Karpas-422 (cell line): Measurements from ENCODE around the gene CORIN. TPM values are rescaled to one million over a fixed set of nuclear protein-coding genes. Genes with fewer than 3 reads are reported as not detected.

ENCODE experiments used
- DNase-seq: peaks from one replicate; pipeline ENCODE4 v3.0.0-alpha.2; 2015
- H2AFZ ChIP-seq: fragments of 200-600 bp; sonication (generic); 2 replicates; pipeline ENCODE4 v1.6.1; 2014; ENCODE audit warnings: antibody characterized with exemption, low read length, mixed read lengths
- H3K27ac ChIP-seq: fragments of 200-600 bp; sonication (generic); 2 replicates; pipeline ENCODE4 v1.5.1; 2014; ENCODE audit warnings: mild to moderate bottlenecking, low read length, moderate library complexity
- H3K27me3 ChIP-seq: fragments of 200-600 bp; sonication (generic); 2 replicates; pipeline ENCODE4 v1.6.1; 2014; ENCODE audit warnings: low read length, mixed read lengths
- H3K36me3 ChIP-seq: fragments of 200-600 bp; sonication (generic); 2 replicates; pipeline ENCODE4 v1.6.1; 2014; ENCODE audit warnings: low read length, mixed read lengths; ENCODE audit not compliant: insufficient read depth
- H3K4me1 ChIP-seq: fragments of 200-600 bp; sonication (generic); 2 replicates; pipeline ENCODE4 v1.6.1; 2014; ENCODE audit warnings: mild to moderate bottlenecking, low read length, mixed read lengths
- H3K4me2 ChIP-seq: fragments of 200-600 bp; sonication (generic); 2 replicates; pipeline ENCODE4 v1.6.1; 2014; ENCODE audit warnings: low read length, low read depth, mild to moderate bottlenecking; ENCODE audit not compliant: poor library complexity, severe bottlenecking
- H3K4me3 ChIP-seq: fragments of 200-600 bp; sonication (generic); 2 replicates; pipeline ENCODE4 v1.5.1; 2014; ENCODE audit warnings: mild to moderate bottlenecking, antibody characterized with exemption, low read length, mixed read lengths
- H3K79me2 ChIP-seq: fragments of 200-600 bp; sonication (generic); 2 replicates; pipeline ENCODE4 v1.6.1; 2014; ENCODE audit warnings: mild to moderate bottlenecking, low read length, mixed read lengths
- H3K9ac ChIP-seq: fragments of 200-600 bp; sonication (generic); 2 replicates; pipeline ENCODE4 v1.6.0; 2014; ENCODE audit warnings: low read length
- H3K9me2 ChIP-seq: fragments of 200-600 bp; sonication (generic), shearing (Covaris generic); replicated peaks from 2 replicates; pipeline ENCODE4 v1.6.0; 2014; ENCODE audit warnings: mild to moderate bottlenecking, low read length, moderate library complexity; ENCODE audit not compliant: insufficient read depth
- H3K9me3 ChIP-seq: fragments of 300-700, 200-600 bp; sonication (generic); 2 replicates; pipeline ENCODE4 v1.6.1; 2014; ENCODE audit warnings: low read length, mixed read lengths
- H4K20me1 ChIP-seq: fragments of 200-600 bp; sonication (generic); 2 replicates; pipeline ENCODE4 v1.6.1; 2014; ENCODE audit warnings: mild to moderate bottlenecking, antibody characterized with exemption, low read length, low read depth; ENCODE audit not compliant: insufficient read depth
- total RNA-seq: library from RNA; depleted of rRNA; stranded (reverse); fragments of >200 nt; shearing (Covaris generic); gene quantifications from 2 replicates; pipeline ENCODE4 v1.2.3, GENCODE V29; 2014; ENCODE audit warnings: low replicate concordance

CORIN gene
- total RNA-seq, 1 experiment from 2014 or later: 2.8 TPM

- no peaks in the 10 kb centered on the region for H4K20me1 ChIP-seq
- no peaks in the 10 kb centered on the region for H3K27me3 ChIP-seq
- H3K9me2 ChIP-seq: no peaks in the 10 kb centered on the region
- no peaks in the 10 kb centered on the region for H3K9me3 ChIP-seq
- peaks cover 14% of the 10 kb centered on the region for H3K4me1 ChIP-seq
- H3K79me2 ChIP-seq: no peaks in the 10 kb centered on the region
- H3K36me3 ChIP-seq: no peaks in the 10 kb centered on the region
- H2AFZ ChIP-seq: no peak overlapping the region
- no peak overlapping the region for H3K4me2 ChIP-seq
- H3K4me3 ChIP-seq: no peak overlapping the region
- no peak overlapping the region for H3K27ac ChIP-seq
- DNase-seq: no peak
- no peak overlapping the region for H3K9ac ChIP-seq
Measured at GRCh38 chr4:47721892-47722575, 115.8 kb downstream of the CORIN start.

GRCh38 chr4:47721485-47721884 is 116.4 kb downstream of the CORIN start:
- Histone ChIP-seq H3K27me3 (no peaks in the 10 kb centered on the region), H3K79me2 (no peaks in the 10 kb centered on the region), H4K20me1 (no peaks in the 10 kb centered on the region), H3K9me3 (no peaks in the 10 kb centered on the region), H3K4me3 (no peak overlapping the region), H3K4me2 (no peak overlapping the region), H2AFZ (no peak overlapping the region), H3K9me2 (no peaks in the 10 kb centered on the region), H3K9ac (no peak overlapping the region), H3K36me3 (no peaks in the 10 kb centered on the region), H3K27ac (no peak overlapping the region), H3K4me1 (peaks cover 14% of the 10 kb centered on the region)
- DNase-seq: no peak

DNA sequence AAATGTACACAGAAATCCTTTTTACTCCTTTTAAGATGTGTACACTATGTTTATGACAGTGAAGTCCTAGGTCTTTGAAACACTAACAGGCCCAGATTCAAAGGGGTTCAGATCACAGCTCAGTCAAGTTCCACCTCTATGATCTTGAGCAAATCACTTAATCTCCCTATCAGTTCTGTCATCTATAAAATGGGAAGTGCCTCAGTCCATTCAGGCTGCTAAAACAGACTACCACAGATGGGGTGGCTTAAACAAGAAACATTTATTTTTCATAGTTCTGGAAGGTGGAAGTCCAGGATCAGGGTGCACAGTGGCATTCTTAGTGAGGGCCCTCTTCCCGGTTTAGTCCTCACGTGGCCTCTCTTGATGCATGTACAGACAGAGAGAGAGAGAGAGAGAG is 117.1 kb downstream of the CORIN start:
- DNase-seq: no peak
- Histone ChIP-seq H4K20me1 (no peaks in the 10 kb centered on the region), H3K9me2 (no peaks in the 10 kb centered on the region), H3K27ac (no peak overlapping the region), H3K79me2 (no peaks in the 10 kb centered on the region), H3K36me3 (no peaks in the 10 kb centered on the region), H3K4me1 (peaks cover 14% of the 10 kb centered on the region), H3K4me3 (no peak overlapping the region), H3K4me2 (no peak overlapping the region), H3K9ac (no peak overlapping the region), H3K9me3 (no peaks in the 10 kb centered on the region), H2AFZ (no peak overlapping the region), H3K27me3 (no peaks in the 10 kb centered on the region)

DNA sequence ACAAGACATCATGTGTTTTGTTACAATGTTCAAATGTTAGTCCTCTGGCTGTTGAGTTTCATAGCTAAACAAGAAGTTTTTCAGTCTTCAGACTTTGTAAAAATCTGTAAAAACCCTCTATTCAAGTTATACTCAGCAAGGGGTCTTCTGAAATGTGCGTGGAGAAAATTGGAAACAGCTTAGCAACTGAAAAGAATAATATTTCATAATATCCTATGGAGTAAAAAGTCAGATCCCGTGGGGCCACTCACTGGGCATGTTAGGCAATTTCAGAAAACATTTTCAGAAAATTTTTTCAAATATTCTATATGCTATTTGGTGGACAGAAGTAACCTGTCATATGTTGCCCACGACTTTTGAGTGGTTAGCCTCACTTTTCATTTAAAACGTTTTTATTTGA is 118.3 kb downstream of the CORIN start:
- H3K4me3 ChIP-seq: no peak overlapping the region
- H3K9ac ChIP-seq: no peak overlapping the region
- H3K9me2 ChIP-seq: no peaks in the 10 kb centered on the region
- no peak overlapping the region for H3K4me2 ChIP-seq
- H3K9me3 ChIP-seq: no peaks in the 10 kb centered on the region
- no peak overlapping the region for H2AFZ ChIP-seq
- no peak for DNase-seq
- H3K27me3 ChIP-seq: no peaks in the 10 kb centered on the region
- no peaks in the 10 kb centered on the region for H3K36me3 ChIP-seq
- H4K20me1 ChIP-seq: no peaks in the 10 kb centered on the region
- no peak overlapping the region for H3K27ac ChIP-seq
- peaks cover 14% of the 10 kb centered on the region for H3K4me1 ChIP-seq
- H3K79me2 ChIP-seq: no peaks in the 10 kb centered on the region

DNA sequence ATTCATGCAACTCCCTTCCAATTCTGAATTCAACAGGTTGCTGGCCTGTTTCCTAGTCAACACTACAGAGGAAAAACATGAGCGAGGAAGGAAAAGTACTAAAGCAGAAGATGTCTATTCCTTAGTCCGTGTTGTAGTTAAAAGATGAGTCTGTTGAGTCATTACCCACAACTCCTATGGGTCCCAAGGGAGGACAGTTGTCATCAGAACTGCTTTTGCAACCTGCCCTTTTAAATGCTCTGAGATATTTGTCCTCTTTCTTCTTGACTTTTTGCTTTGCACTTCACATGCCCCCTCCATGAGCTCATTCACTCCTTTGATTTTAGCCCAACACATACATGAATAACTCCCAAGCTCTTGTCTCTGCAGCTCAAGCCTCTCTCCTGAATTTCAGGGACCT is 119.2 kb downstream of the CORIN start:
- H3K36me3 ChIP-seq: no peaks in the 10 kb centered on the region
- H3K4me2 ChIP-seq: no peak overlapping the region
- no peak overlapping the region for H3K4me3 ChIP-seq
- no peak overlapping the region for H2AFZ ChIP-seq
- DNase-seq: no peak
- no peaks in the 10 kb centered on the region for H3K9me3 ChIP-seq
- H3K4me1 ChIP-seq: peaks cover 14% of the 10 kb centered on the region
- no peaks in the 10 kb centered on the region for H4K20me1 ChIP-seq
- H3K27ac ChIP-seq: no peak overlapping the region
- no peaks in the 10 kb centered on the region for H3K9me2 ChIP-seq
- no peaks in the 10 kb centered on the region for H3K27me3 ChIP-seq
- no peaks in the 10 kb centered on the region for H3K79me2 ChIP-seq
- H3K9ac ChIP-seq: no peak overlapping the region

DNA sequence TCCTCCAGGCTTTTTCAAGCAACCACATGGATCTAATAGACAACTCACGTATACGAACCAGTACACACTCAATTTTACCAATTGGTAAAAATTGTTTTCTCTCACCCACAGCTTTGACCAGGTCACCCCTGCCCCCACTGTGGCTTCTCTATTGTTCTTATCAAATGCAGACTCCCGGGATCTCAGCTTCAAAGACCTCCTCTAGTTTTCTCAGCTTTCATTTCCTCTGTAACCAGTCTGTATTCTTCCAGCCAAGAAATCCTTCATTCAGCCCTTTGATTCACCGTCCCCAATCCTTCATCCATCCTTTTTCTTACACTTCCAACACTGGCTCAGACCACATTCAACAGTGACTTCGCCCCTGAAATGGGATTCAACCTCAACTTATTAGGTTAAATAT is 120.7 kb downstream of the CORIN start:
- Histone ChIP-seq H3K36me3 (no peaks in the 10 kb centered on the region), H3K27ac (no peak overlapping the region), H3K9me2 (no peaks in the 10 kb centered on the region), H3K9ac (no peak overlapping the region), H2AFZ (no peak overlapping the region), H3K9me3 (no peaks in the 10 kb centered on the region), H4K20me1 (no peaks in the 10 kb centered on the region), H3K4me2 (no peak overlapping the region), H3K4me3 (no peak overlapping the region), H3K79me2 (no peaks in the 10 kb centered on the region), H3K4me1 (peaks cover 14% of the 10 kb centered on the region), H3K27me3 (no peaks in the 10 kb centered on the region)
- DNase-seq: no peak

DNA sequence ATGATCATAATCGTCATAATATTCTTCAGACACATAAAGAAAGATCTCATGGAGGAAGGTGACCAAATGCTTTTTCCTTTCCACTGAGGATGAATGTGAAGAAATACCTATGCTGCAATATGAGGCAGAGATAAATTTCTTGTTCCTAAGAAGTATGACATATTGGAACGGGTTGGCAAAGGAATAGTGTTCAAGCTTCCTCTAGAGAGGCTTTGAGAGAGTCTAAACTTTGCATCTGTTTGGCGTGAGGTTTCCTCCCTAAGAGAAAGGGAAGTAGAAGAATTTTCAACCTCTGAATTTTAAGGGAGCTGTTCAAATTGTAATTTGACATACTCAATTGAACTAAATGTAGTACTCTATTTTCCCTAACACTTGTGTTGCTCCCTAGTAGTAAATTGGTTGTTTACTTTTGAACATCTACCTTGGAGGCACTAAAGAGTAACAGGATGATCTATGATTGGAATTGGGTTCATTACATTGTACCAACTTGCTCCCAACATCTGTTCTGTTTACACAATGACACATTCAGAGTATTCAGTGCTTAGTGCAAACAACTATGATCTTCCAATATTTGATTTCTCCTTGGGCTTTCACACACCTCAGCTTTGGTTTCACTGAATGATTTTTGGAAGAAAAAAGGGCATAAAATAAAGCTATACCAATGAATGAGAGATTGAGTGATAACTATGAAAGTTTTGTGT is 122.0 kb downstream of the CORIN start:
- Histone ChIP-seq H3K4me1 (peaks cover 7% of the 10 kb centered on the region), H3K9me2 (no peaks in the 10 kb centered on the region), H3K9me3 (no peaks in the 10 kb centered on the region), H3K27ac (no peak overlapping the region), H2AFZ (no peak overlapping the region), H3K79me2 (no peaks in the 10 kb centered on the region), H3K4me2 (no peak overlapping the region), H4K20me1 (no peaks in the 10 kb centered on the region), H3K27me3 (no peaks in the 10 kb centered on the region), H3K4me3 (no peak overlapping the region), H3K9ac (no peak overlapping the region), H3K36me3 (no peaks in the 10 kb centered on the region)
- DNase-seq: no peak

GRCh38 chr4:47714269-47714668 is 123.6 kb downstream of the CORIN start:
- H4K20me1 ChIP-seq: no peaks in the 10 kb centered on the region
- no peak for DNase-seq
- H3K9ac ChIP-seq: no peak overlapping the region
- no peaks in the 10 kb centered on the region for H3K79me2 ChIP-seq
- H3K4me3 ChIP-seq: no peak overlapping the region
- H3K27me3 ChIP-seq: no peaks in the 10 kb centered on the region
- H3K9me3 ChIP-seq: no peaks in the 10 kb centered on the region
- H3K4me1 ChIP-seq: no peaks in the 10 kb centered on the region
- H2AFZ ChIP-seq: no peak overlapping the region
- H3K9me2 ChIP-seq: no peaks in the 10 kb centered on the region
- no peak overlapping the region for H3K27ac ChIP-seq
- H3K4me2 ChIP-seq: no peak overlapping the region
- H3K36me3 ChIP-seq: no peaks in the 10 kb centered on the region
